HG03439 (cell line): ENCODE results near the gene ABCA3.
"Not testable (repeated sequence)": the region's sequence is repeated elsewhere in the genome, so short reads cannot be mapped to it uniquely, and the experiment has no call there.

Experiments used
- ATAC-seq: cut with Tn5 transposase; IDR thresholded peaks from one replicate; pipeline ENCODE4 v1.9.1; 2021; ENCODE audit warnings: mild to moderate bottlenecking, moderate library complexity; ENCODE audit not compliant: unreplicated experiment

Gene ABCA3

GRCh38 chr16:2282866-2283555, 57.5 kb downstream of the ABCA3 start:
- no peak for ATAC-seq

GRCh38 chr16:2282262-2282661, 58.3 kb downstream of the ABCA3 start:
- no peak for ATAC-seq

GRCh38 chr16:2280981-2281542, 59.5 kb downstream of the ABCA3 start:
- no peak for ATAC-seq

GRCh38 chr16:2280461-2280860, 60.1 kb downstream of the ABCA3 start:
- no peak for ATAC-seq

- ATAC-seq = no peak
Measured at GRCh38 chr16:2278956-2279800, 61.4 kb downstream of the ABCA3 start.

- no peak for ATAC-seq
Measured at GRCh38 chr16:2278272-2278608, 62.3 kb downstream of the ABCA3 start.

- no peak for ATAC-seq
Measured at GRCh38 chr16:2277466-2278271, 62.9 kb downstream of the ABCA3 start.

GRCh38 chr16:2276368-2277195, 63.9 kb downstream of the ABCA3 start:
- ATAC-seq = no peak

GRCh38 chr16:2275476-2276367, 64.8 kb downstream of the ABCA3 start:
- no peak for ATAC-seq

GRCh38 chr16:2273931-2274330, 66.6 kb downstream of the ABCA3 start:
- no peak for ATAC-seq

GRCh38 chr16:2273484-2273883, 67.0 kb downstream of the ABCA3 start:
- no peak for ATAC-seq

GRCh38 chr16:2271848-2272461, 68.6 kb downstream of the ABCA3 start:
- ATAC-seq = no peak

GRCh38 chr16:2270588-2271470, 69.7 kb downstream of the ABCA3 start:
- no peak for ATAC-seq

GRCh38 chr16:2270070-2270462, 70.5 kb downstream of the ABCA3 start:
- no peak for ATAC-seq

GRCh38 chr16:2267913-2268666, 72.4 kb downstream of the ABCA3 start, which contains the start of gene RNPS1:
RNPS1 (minus strand) TSS chr16:2268126; CDS start chr16:2264643, 3,483 bp downstream.
- ATAC-seq = peak; percentile 74

GRCh38 chr16:2267505-2267912, 73.0 kb downstream of the ABCA3 start:
- peak; percentile 51 for ATAC-seq

- not testable (repeated sequence) for ATAC-seq
Measured at GRCh38 chr16:2266887-2267286, 73.6 kb downstream of the ABCA3 start.
